CD4-positive, alpha-beta T cell treated with Interleukin-15 for 4 hours (primary cell): ENCODE measurements around the gene CUL3.

Experiments
- DNase-seq: peaks from one replicate; pipeline ENCODE4 v3.0.0-alpha.2; 2020; ENCODE audit warnings: low spot score

Gene CUL3

GRCh38 chr2:224421065-224421464 is 164.1 kb downstream of the CUL3 start:
- DNase-seq, result no peak
